GM21619 (cell line): Measurements from ENCODE around the gene NT5C.
A peak's percentile ranks its signal among the peaks of the same experiment; 100 is the strongest.

Experiments used
- ATAC-seq: cut with Tn5 transposase; IDR thresholded peaks from one replicate; pipeline ENCODE4 v1.9.1; 2021; ENCODE audit not compliant: unreplicated experiment

The NT5C gene

DNA sequence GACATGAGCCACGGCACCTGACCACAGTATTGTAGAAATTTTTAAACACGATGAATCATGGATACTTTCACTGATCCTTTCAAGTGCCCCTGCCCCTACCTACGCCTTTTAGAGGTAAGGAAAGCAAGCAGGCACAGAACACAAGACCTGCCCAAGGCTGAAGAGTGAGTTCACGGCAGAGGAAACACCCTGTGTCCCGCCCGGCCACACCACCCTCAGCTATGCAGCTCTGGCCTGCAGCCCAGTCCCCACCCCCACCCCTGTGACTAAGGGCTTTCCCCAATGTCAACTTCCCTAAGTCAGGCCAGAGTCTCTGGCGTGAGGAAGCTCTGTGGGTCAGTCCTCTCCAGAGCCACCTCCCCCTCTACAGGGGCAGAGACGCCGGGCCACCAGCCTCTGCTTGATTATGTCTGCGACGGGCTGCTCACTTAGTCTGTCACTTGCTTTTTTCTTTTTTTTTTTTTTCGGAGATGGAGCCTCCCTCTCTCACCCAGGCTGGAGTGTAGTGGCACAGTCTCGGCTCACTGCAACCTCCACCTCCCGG, 35.4 kb downstream of the NT5C start:
- ATAC-seq = no peak

DNA sequence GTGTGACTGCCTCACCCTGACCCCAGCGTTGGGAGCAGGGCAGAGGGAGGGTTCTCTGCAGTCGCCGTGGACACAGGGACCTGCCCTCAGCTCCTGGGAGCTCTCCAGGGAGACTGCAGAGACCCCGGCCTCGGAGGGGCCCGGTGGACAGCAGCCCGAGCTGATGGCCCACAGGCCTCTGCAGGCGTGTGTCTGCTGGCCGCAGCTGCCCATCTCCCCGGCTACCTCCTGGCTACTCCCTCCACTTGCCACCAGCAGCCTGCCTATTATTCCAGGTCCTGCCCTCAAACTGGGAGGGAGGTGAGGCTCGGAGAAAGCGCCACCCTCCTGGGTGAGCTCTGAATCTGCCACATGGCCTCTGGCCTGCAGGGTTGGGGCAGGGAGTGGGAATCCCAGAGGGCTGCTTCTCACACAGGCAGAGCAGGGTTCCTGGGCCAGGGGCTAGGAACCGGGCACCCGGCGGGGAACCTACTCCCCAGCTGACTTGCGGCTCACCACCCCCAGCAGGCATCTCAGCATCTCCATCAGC, 36.6 kb downstream of the NT5C start:
- no peak for ATAC-seq

DNA sequence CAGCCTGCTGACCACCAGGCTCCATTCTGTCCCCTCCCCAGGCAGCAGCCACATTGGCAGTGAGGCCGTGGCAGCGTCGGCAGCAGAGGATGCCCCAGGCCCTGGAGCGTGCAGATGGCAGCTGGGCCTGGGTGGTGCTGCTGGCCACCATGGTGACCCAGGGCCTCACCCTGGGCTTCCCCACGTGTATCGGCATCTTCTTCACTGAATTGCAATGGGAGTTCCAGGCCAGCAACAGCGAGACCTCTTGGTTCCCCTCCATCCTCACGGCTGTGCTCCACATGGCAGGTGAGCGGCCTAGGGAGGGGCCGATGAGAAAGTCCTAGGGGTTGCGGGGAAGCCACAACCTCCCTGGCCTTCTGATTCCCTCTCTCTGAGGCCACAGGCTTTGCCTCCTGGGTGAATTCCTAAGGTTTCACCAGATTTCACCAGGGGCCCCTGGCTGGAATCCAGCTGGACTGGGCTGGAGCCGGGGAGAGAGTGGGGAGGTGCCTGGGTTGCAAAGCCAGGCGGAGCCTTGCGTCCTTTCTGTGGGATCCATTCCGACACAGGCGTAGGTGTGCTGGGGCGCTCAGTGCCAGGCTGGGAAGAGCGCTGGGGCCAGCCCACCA, 37.9 kb downstream of the NT5C start:
- no peak for ATAC-seq

DNA sequence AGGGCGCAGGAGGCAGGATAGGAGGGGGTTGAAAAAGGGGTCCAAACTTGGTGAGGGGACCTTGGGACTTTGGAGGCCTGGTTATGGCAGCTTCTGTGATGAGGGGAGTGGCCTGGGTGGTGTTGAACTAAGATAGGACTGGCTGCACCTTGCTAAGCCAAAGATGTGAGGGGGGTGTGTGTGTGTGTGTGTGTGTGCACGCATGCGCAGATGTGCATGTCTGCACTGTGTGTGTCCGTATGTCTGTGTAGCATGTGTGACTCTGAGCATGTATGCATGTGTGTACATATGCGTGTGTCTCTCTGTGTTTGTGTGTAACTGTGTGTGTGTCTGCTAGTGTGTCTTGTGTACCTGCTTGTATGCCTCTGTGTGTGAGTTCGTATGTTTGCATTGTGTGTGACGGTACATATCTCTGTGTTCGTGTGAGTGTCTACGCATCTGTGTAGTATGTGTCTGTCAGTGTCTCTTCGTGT, 39.7 kb downstream of the NT5C start:
- no peak for ATAC-seq

DNA sequence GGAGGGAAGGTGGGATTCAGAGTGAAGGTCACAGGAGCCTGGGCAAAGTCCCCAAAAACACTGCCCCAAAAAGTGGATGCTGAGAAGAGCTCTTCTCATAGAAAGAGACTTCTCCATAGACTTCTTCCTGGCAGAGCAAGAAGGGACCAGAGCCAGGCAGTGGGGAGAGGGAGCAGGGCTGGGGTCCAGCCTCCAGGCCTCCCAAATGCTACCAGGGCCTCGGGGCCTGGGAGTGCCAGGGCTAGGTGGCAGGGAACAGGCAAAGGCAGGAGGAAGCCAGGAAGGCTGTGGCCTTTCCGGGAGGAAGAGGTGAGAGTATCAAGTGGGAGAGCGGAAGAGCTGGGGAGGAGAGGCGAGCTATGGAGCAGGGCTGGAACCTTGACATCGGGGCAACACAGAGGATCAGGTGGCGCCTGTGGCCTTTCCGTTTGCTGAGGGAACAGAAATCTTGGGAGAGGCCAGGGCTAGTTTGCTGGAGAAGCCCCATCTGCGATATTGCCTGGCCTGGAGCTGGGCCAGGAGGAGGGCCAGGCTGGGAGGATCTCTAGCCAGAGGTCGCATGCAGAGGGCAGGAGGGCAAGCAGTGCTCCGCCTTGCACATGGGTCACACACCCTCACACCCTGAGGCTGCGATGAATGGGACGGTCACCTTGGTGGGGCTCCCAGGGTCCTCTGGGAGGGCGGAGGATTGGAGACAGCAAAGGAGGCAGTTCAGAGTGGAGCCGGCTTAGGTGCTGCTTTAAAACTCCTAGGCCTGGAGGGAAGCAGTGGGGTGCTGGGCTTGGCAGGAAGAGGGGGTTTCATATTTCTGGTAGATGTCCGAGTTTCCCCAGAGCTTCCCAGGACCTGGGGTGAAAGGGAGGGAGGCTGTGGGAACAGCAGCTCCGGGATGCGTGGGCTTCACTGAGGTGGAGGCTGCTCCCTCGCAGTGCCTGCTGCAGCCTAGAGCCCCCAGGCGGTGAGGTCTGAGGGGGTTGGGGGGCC, 40.4 kb downstream of the NT5C start:
- no peak for ATAC-seq

DNA sequence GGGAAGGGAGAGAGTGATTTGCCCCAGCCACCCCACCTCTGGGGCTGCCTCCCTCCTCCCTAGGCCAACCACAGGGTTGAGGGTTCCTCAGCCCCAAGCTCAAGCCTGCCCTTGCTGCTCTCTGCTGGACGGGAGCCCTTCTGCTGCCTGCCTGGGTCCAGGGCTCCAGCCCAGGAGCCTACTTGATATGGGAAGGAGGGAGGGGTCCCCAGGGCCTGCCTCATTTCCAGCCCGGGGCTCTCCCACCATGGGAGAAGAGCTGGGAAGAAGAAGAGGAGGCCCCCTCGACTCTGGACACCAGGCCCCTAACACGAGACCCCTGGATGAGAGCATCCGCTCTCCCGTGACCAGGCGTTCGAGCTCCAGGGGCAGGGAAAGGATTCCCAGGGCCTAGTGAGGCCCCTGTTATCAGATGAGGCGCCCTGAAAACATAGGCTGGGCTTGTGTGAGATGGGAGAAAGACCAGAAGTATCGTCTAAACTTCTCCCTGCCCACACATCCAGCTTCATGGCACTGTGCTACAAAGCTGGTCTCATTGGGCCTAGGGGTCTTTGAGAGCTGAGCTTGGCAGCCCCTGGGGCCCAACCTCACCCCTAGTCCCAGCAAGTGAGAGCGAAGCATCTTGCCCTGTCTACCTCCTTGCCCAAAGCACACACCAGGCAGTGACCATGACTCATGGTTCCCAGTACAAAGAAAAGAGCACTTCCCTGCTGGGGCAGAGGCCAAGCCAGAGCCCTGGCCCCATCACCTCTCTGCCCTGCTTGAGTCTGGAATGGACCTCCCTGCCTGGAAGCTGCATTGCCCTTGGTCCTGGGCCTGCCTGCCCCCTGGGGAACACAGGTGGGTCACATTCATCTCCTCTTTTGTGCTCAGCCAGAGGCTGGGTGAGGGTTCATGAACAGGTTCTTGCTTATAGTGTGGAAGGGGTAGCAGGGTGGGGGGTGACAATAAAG, 42.8 kb downstream of the NT5C start:
- no peak for ATAC-seq

DNA sequence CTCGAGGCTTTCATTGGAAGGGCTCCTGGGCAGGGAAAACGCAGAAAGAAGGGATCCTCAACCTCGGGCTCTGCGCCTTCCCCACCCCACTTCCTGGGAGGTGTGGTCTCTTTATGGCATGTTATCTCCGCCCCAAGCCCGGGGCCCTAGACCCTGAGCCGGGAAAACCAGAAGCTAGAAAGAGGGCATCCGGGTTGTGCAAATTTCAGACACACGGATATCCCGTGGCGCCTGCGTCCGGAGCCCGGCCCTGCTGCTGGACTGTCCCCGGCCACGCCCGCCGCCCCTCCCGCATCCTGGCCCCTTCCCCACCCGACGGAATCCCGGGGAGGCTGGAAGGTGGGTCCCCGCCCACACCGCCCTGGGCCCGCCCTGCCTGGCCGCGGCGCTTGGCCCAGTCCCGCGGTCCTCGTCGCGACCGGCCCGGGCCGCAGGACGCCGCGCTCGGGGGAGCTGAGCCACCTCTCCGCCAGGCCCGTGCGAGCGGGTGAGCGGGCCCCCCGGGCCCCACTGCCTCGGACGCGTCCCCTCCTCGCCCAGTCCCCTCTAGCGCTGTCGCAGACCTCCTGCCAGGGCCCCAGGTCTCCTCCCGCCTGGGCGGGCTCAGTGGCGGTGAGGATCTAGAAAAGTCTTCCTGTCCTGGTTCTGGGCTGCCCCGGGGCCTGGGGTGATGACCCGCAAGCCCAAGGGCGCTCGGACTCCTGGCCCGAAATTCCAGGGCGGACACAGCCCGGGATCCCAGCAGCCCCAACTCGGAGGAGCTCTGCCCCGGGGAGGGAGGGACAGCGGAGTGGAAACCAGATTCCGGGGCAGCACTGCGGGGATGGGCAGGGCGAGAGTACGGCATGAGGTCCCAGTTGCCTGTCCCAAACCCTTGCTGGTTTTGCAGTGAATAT, 43.7 kb downstream of the NT5C start, which contains the start of gene SLC16A5:
TSS of gene SLC16A5 (plus strand) at position 397 of the 896 bp plus-strand sequence. CDS start 5,683 bp downstream, outside the sequence.
- ATAC-seq = peak; percentile 51

DNA sequence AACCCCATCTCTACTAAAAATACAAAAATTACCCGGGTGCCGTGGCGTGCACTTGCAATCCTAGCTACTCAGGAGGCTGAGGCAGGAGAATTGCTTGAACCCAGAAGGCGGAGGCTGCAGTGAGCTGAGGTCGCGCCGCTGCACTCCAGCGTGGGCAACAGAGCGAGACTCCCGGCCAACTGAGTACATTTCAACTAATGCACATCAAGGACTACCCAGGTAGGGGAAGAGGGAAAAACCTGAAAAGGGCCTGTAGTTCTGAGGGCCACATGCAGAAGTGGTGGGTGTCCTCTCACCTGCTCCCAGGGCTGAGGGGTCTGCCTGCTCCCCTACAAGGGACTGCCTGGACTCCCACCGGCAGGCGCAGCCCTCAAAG, 44.4 kb downstream of the NT5C start:
- no peak for ATAC-seq

DNA sequence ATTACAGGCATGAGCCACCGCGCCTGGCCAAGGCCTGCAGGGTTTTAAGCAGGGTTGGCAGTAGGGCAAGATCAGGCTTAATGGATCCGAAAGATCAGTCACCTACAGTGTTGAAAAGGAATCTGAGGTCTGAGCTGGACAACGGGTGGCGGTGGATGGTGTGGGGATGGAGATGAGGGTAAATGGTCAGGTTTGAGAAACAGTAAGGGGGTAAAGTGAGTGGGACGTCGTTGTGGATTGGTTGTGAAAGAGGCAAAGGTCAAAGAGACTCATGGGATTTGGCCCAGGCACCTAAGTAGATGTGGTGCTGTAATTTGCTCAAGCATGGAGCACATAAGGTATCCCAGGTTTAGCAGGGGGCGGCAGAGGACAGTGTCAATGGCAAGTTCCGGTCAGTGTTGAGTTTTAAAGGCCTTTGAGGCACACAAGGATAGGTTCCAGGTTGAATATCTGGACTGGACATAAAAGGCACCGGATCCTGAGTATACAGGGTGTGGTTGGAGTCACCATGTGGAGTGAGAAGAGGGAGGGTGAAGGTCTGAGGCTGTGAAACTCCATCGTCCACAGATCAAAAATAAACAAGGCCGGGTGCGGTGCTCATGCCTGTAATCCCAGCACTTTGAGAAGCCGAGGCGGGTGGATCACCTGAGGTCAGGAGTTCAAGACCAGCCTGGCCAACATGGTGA, 44.9 kb downstream of the NT5C start:
- ATAC-seq = no peak

DNA sequence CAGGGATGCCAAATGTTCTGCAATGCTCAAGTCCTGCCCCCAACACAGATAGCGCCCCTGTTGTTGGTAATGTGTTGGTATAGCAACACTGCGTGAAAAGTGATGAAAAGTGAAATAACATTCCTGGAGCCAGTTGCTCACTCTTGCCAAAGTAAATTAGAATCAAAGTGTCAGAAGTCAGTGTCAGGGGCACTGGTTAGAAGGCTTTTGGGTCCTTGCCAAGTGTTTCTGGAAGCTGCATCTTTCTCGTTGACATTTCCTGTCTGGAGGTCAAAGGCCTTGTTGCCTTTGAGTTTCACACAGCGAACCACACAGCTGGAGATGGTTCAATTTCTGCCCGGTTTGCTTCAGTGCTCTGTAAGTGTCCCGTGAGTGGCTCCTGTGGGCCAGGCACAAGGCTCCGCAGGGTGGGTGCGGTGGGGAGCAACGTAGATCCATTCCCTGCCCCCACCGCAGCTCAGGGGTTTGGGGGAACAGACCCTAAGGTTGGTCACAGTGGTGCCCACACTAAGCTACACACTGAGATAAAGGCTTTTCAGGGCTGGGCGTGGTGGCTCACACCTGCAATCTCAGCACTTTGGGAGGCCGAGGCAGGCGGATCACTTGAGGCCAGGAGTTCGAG, 47.4 kb downstream of the NT5C start:
- no peak for ATAC-seq

DNA sequence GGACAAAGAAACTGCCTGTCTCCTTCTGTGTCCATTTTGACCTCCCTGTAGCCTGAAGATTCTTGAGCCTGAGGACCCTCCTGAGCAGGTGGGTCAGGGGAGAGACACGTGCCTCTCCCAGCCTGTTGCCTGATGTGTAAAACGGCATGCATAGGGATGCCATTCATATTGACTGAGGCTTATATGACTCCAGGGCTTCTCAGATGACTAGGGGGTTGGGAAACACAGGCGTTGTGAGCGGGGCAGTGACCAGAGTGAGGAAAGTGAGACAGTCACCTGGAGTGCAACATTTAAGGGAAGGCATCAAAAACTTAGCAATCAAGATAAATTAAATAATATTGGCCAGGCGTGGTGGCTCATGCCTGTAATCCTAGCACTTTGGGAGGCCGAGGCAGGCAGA, 48.9 kb downstream of the NT5C start:
- ATAC-seq = no peak

DNA sequence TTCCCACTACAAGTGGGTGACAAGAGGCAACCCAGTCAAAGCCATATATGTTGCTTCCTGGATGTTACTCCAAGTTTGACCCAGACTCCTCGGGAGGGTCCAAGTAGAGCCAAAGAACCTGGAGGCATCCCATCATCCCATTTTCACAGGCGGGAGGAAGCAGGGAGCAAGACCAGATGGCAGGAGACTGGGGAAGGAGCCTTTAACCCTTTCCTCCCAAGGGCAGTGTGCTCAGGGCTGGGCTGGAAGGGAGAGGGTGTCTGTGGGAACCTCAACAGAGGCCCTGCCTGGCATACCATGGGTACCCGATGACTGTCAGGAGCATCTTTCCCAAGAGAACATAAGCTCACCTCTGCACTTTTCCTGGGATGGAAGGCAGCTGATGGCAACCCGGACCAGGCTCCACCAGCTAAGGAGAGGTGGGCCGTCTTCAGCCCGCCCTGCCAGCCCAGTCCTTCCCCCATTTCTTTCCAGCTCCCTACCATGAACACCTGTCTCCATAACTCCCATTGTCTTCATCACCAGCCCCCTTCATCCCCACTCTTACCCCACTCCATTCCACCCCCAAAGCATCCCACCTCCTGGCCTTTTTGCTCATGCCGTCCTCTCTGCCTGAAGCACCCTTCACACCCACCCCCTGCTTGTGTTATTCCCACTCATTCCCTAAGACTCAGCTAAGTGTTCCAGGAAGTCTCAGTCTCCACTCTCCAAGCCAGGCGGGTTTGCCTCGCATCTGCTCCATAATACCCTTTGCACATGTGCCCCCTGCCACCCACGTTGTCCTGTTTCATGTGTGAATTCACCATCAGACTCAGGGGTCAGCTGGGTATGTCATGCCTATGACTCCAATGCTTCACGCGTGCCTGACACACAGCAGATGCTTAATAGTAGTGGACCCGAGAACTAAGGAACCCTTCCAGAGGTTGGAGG, 49.7 kb downstream of the NT5C start:
- no peak for ATAC-seq
